A673 (cell line): ENCODE measurements around the gene PNRC2. TPM values are rescaled to one million over a fixed set of nuclear protein-coding genes. Genes with fewer than 3 reads are reported as not detected.
"Not testable (repeated sequence)": the region's sequence is repeated elsewhere in the genome, so short reads cannot be mapped to it uniquely, and the experiment has no call there.

Experiments used
- BruUV-seq: library from RNA; stranded (reverse); fragments of 400-500 nt; replicated peaks from 2 replicates; lab custom pipeline; 2021; lab: Mats Ljungman, UMichigan
- CTCF ChIA-PET: fragments of 300-600 bp; sonication (Branson Sonifier 250); formaldehyde crosslinking; loops from one replicate; lab custom pipeline; 2022; ENCODE audit warnings: antibody characterized with exemption; lab: Charles Lee
- POLR2A ChIA-PET: fragments of 300-600 bp; sonication (Branson Sonifier 250); formaldehyde crosslinking; loops from one replicate; lab custom pipeline; 2022; ENCODE audit warnings: antibody characterized with exemption; ENCODE audit not compliant: low non-redundant PET; lab: Charles Lee
- DNase-seq: peaks from one replicate; pipeline ENCODE4 v3.0.0-alpha.2; 2015; ENCODE audit warnings: low spot score
- H3K27ac ChIP-seq: fragments of 200-600 bp; sonication (generic); 2 replicates; pipeline ENCODE4 v1.5.1; 2016; ENCODE audit warnings: mixed run types, low read depth, mild to moderate bottlenecking, mixed read lengths, antibody characterized with exemption, low read length; ENCODE audit not compliant: poor library complexity, severe bottlenecking
- H3K27me3 ChIP-seq: fragments of 200-600 bp; sonication (generic); replicated peaks from 2 replicates; pipeline ENCODE4 v1.6.1; 2017; ENCODE audit warnings: mixed run types, low read depth, mild to moderate bottlenecking, mixed read lengths, antibody characterized with exemption, low read length; ENCODE audit not compliant: insufficient read depth, poor library complexity
- H3K36me3 ChIP-seq: fragments of 200-600 bp; sonication (generic); 2 replicates; pipeline ENCODE4 v1.6.1; 2016; ENCODE audit warnings: mixed run types, mild to moderate bottlenecking, mixed read lengths, antibody characterized with exemption, low read length; ENCODE audit not compliant: insufficient read depth, poor library complexity, severe bottlenecking
- H3K4me1 ChIP-seq: fragments of 200-600 bp; sonication (generic); 2 replicates; pipeline ENCODE4 v1.6.1; 2017; ENCODE audit warnings: mixed run types, mild to moderate bottlenecking, mixed read lengths, antibody characterized with exemption, low read length; ENCODE audit not compliant: insufficient read depth, poor library complexity, severe bottlenecking
- H3K4me3 ChIP-seq: fragments of 200-600 bp; sonication (generic); 2 replicates; pipeline ENCODE4 v1.5.1; 2016; ENCODE audit warnings: low read depth, mixed run types, mild to moderate bottlenecking, mixed read lengths, low read length; ENCODE audit not compliant: poor library complexity, severe bottlenecking
- H3K9me3 ChIP-seq: fragments of 200-600 bp; sonication (generic); 2 replicates; pipeline ENCODE4 v1.6.1; 2016; ENCODE audit warnings: mixed run types, low read depth, mild to moderate bottlenecking, mixed read lengths, antibody characterized with exemption, low read length; ENCODE audit not compliant: poor library complexity, severe bottlenecking
- CTCF ChIP-seq: fragments of 300-800, 200-600 bp; sonication (generic); conservative IDR thresholded peaks from 2 replicates; pipeline ENCODE4 v1.5.1; 2017; ENCODE audit warnings: low read depth, mild to moderate bottlenecking, antibody characterized with exemption, low read length, moderate library complexity, mixed read lengths
- EZH2 ChIP-seq: fragments of 200-600 bp; sonication (generic); IDR thresholded peaks from 2 replicates; pipeline ENCODE4 v1.6.1; 2017; ENCODE audit warnings: borderline replicate concordance, low read depth, mild to moderate bottlenecking, mixed read lengths, antibody characterized with exemption, low read length; ENCODE audit not compliant: poor library complexity, severe bottlenecking
- intact Hi-C: fragments of 100-400 bp; cut with micrococcal nuclease; formaldehyde crosslinking; loops from one replicate; pipeline ENCODE4 v1.10.0; 2022; ENCODE audit not compliant: unreplicated experiment
- microRNA-seq: library from miRNA; unstranded; fragments of <30 nt; microRNA quantifications from one replicate; pipeline ENCODE4 v1.2.0, GENCODE V29; 2021
- total RNA-seq: library from RNA; stranded (reverse); gene quantifications from 2 replicates; pipeline ENCODE4 v1.2.3, GENCODE V29; 2021

Gene PNRC2
- total RNA-seq, 1 experiment from 2014 or later = 76.2 TPM

- H3K27ac ChIP-seq = no peak overlapping the region
- no peak for DNase-seq
- POLR2A ChIA-PET = no interaction called here
- H3K36me3 ChIP-seq = no peaks in the 10 kb centered on the region
- H3K9me3 ChIP-seq = no peaks in the 10 kb centered on the region
- no peaks in the 10 kb centered on the region for H3K27me3 ChIP-seq
- intact Hi-C loops = no loop called here
- CTCF ChIA-PET = no interaction called here
- H3K4me3 ChIP-seq = no peak overlapping the region
- TF ChIP-seq CTCF = no peak
- TF ChIP-seq EZH2 = no peak
- H3K4me1 ChIP-seq = peaks cover 8% of the 10 kb centered on the region
- BruUV-seq = no TSS peak
Measured at GRCh38 chr1:24009406-24009805, 49.8 kb downstream of the PNRC2 start.

GRCh38 chr1:24010650-24011049 is 51.0 kb downstream of the PNRC2 start:
- Histone ChIP-seq H3K27me3 (no peaks in the 10 kb centered on the region), H3K36me3 (no peaks in the 10 kb centered on the region), H3K4me1 (peaks cover 8% of the 10 kb centered on the region), H3K27ac (no peak overlapping the region), H3K4me3 (no peak overlapping the region), H3K9me3 (no peaks in the 10 kb centered on the region)
- BruUV-seq = no TSS peak
- intact Hi-C loops = no loop called here
- ChIA-PET CTCF (no interaction called here), POLR2A (no interaction called here)
- TF ChIP-seq EZH2 (no peak), CTCF (no peak)
- no peak for DNase-seq

- POLR2A ChIA-PET, BruUV-seq, H3K36me3 ChIP-seq, H3K9me3 ChIP-seq, H3K27me3 ChIP-seq, DNase-seq, H3K4me1 ChIP-seq, intact Hi-C loops, H3K4me3 ChIP-seq, H3K27ac ChIP-seq, CTCF ChIA-PET: not testable (repeated sequence)
Measured at GRCh38 chr1:24012878-24013277, 53.2 kb downstream of the PNRC2 start.

Small RNAs within 50 kb of the gene (microRNA-seq; reads per million reads assigned to microRNA genes)
- gene MIR378F = not detected

Other genes starting within 250 kb of the PNRC2 start
- gene ELOA, start 216.4 kb upstream of the PNRC2 start, total RNA-seq = 66.3 and 69.8 TPM in 2 replicates
- 63.8 and 78.9 TPM in 2 replicates for gene PITHD1, start 181.4 kb upstream of the PNRC2 start, total RNA-seq
- gene LYPLA2, start 168.7 kb upstream of the PNRC2 start, total RNA-seq = 54.5 and 66.2 TPM in 2 replicates
- 42.7 and 49.3 TPM in 2 replicates for gene GALE, start 159.1 kb upstream of the PNRC2 start, total RNA-seq
- gene HMGCL, start 134.4 kb upstream of the PNRC2 start, total RNA-seq = 13.9 and 17.1 TPM in 2 replicates
- gene FUCA1, start 91.5 kb upstream of the PNRC2 start, total RNA-seq = 8.9 and 12.1 TPM in 2 replicates
- not detected in 2 replicates for gene CNR2, start 46.5 kb upstream of the PNRC2 start, total RNA-seq
- gene SRSF10, start 20.5 kb downstream of the PNRC2 start, total RNA-seq = 208 and 218 TPM in 2 replicates
- gene MYOM3, start 152.3 kb downstream of the PNRC2 start, total RNA-seq = not detected in 2 replicates
- 0.24 TPM in 2 replicates for gene IL22RA1, start 183.3 kb downstream of the PNRC2 start, total RNA-seq
- gene IFNLR1, start 227.5 kb downstream of the PNRC2 start, total RNA-seq = 1.4 and 2.0 TPM in 2 replicates